Activated CD8-positive, alpha-beta memory T cell treated with anti-CD3 and anti-CD28 coated beads for 24 hours (primary cell): ENCODE results near the gene RASAL1.

ENCODE experiments used
- DNase-seq: peaks from one replicate; pipeline ENCODE4 v3.0.0-alpha.2; 2020

RASAL1 gene

DNA sequence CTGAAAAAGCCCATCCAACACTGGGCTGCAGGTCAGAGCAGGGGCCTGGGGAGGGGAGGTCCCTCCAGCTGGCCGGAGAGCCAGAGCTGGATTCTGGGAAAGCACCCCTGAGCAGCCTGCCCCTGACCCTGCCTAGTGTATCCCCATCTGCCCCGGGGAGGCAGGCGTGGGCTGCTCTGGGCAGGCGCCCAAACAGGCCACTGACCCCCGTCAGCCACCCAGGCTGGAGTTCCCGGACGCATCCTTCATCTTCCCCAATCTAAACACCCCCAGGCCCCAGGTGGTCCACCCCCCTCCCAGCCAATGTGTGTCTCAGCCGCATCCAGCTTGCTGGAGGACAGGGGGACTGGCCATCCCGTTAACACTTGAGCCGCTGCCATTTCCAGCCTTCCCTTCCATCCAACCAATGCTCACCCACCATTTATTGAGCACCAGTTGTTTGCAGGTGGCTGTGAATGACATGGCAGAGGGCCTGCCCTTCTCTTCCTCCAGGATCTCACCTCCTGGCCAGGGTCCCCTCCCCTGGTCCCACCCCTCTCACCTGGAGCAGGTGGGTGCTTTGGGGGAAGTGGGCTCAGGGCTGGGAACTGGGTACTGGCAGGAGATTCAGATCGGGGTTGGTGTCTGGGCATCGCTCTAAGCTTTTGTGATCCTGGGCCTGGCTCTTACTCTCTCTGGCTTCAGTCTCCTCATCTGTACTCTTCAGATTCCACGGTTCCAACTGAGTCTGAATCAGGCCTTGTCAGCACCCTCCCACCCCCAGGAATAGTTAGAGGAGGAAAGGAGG is 79.8 kb downstream of the RASAL1 start:
- no peak for DNase-seq

DNA sequence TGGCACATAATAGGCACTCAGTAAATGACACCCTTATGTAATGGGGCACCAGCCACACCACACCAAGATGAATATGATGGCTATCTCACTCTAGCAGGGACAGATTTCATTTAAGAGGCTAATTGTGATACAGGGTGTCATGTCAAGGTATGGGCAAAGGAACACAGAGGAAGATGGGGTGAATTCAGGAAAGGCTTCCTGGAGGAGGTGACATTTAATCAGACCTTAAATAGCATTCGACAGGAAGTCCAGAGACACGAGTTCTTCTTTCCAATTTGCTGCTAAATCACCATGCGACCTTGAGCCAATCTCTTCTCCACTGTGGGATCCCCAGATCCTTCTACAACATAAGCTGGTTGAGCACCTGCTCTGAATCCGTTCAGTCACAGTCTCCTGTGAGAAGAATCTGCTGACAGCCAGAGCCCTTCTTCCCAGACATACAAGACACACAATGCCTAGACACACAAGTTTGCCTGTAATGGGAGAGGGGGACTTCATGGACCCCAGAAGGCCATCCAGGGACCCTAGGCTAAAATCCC is 80.5 kb downstream of the RASAL1 start:
- no peak for DNase-seq

DNA sequence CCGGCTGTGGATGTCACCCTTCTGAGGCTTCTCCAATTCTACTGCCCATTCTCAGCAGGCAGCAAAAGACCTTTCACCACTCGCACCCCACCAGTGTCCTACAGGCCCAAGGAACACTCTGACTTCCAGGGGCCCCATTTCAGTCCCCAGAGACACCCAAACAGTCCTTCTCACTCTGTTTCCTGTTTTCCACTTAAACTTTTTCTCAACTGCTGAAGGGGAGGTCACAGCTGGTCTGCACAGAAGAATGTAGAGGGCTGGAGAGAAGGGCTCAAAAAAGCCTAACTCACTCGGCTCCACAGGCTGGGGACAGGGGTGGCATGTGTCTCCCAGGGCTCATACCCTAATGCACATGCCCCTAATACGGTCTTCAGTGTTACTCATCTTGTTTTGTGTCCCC is 83.2 kb downstream of the RASAL1 start:
- DNase-seq, result no peak

DNA sequence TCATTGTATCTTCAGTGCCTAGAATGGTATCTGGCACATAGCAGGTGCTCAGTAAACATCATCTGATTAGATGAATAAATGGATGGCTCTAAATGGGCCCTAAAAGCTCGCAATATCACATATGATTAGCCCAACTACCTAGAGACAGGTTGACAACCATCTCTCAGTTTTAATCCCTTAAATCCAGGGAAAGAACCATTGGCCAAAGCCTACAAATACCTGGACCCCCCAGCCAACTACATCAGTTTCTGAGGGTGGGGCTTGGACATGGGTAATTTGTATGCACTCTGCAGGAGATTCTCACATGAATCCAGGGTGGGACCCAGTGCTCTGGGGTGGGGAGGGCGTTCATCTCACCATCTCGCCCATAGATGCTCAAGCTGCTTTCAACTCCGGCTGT is 83.8 kb downstream of the RASAL1 start:
- DNase-seq, result no peak

DNA sequence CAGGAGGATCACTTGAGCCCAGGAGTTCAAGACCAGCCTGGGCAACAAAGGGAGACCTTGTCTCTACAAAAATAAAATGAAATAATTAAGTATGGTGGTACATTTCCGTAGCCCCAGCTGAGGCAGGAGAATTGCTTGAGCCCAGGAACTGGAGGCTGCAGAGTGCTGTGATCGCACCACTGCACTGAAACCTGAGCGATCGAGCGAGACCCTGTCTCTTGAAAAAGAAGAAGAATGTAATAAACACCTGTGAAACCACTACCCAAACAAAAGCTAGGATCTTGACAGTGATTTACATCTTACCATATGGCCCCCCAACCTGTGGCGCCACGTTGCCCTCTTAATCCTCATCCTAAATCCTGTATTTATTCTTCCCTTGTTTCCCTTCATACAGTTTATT is 84.8 kb downstream of the RASAL1 start:
- no peak for DNase-seq

DNA sequence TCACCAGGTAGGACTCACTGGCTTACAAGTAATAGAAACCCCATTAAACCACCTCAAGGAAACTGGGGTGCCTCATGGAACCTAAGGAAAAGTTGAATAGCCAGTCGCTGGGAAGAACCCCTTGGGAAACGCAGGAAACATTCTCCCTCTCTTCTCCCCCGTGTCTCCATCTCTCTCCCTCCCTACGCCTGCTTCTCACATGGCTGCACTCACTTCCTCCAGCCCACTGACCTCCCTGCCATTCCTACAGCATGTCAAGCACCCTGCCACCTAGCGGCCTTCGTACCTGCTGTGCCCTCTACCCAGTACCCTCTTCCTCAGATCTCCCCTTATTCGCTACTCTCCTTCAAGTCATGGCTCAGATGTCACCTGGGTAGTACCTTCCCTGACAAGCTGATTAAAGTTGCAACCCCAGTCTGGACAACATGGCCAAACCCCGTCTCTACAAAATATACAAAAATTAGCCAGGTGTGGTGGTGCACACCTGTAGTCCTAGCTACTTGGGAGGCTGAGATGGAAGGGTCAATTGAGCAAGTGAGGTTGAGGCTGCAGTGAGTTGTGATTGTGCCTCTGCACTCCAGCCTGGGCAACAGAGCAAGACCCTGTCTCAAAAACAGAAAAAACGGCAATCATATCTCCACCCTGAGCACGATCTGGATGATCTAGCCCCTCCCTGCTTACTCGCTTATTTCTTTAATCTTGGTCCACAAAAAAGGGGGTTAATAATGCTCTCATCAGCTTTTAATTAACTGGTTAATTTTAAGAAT is 85.4 kb downstream of the RASAL1 start:
- DNase-seq, result no peak
